GM19395 (cell line): ENCODE data around the gene JAZF1.
"Not testable (repeated sequence)": the region's sequence is repeated elsewhere in the genome, so short reads cannot be mapped to it uniquely, and the experiment has no call there.

Experiments
- ATAC-seq: cut with Tn5 transposase; IDR thresholded peaks from one replicate; pipeline ENCODE4 v1.9.1; 2021; ENCODE audit warnings: mild to moderate bottlenecking, moderate library complexity; ENCODE audit not compliant: unreplicated experiment

Gene JAZF1

DNA sequence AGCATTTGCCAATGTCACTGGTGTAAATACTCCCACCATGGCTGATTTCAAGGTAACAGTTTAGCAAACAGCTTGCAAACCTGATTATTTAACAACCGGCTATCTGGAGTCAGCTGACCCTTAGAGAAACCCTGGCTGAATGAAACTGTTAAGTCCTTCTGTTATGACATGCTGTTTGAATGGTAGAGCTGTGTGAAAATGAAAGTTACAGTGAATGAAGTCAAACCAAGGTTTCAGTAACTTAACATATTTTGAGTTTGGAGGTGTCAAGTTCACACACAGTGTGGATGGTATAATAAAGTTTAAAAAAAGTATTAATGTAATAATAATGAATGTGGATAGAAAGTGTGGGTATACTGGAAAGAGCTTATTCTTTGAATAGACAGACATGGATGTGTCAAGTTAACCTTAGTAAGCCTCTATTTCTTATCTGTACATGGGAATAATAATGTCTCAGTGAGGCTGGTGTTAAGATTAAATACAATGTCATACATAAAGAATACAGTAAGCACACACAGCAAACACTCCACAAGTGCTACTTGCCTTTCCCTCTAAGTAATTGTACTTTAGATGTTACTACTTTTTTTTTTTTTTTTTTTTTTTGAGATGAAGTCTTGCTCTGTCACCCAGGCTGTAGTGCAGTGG is 290.3 kb downstream of the JAZF1 start:
- peak; percentile 99 for ATAC-seq

- ATAC-seq: peak; percentile 5
These were observed 290.8 kb downstream of the JAZF1 start for GRCh38 chr7:27889800-27890199.

GRCh38 chr7:27888736-27889135 is 291.9 kb downstream of the JAZF1 start:
- no peak for ATAC-seq

DNA sequence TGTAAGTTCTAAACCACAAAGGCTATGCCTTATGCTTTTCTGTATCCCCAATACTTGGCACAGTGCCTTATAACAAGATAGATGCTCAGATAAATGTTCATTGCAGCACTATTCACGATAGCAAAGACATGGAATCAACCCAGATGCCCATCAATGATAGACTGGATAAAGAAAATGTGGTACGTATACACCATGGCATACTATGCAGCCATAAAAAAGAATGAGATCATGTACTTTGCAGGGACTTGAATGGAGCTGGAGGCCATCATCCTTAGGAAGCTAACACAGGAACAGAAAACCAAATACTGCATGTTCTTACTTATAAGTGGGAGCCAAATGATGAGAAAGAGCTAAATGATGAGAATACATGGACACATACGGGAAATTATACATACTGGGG is 293.9 kb downstream of the JAZF1 start:
- ATAC-seq: not testable (repeated sequence)

DNA sequence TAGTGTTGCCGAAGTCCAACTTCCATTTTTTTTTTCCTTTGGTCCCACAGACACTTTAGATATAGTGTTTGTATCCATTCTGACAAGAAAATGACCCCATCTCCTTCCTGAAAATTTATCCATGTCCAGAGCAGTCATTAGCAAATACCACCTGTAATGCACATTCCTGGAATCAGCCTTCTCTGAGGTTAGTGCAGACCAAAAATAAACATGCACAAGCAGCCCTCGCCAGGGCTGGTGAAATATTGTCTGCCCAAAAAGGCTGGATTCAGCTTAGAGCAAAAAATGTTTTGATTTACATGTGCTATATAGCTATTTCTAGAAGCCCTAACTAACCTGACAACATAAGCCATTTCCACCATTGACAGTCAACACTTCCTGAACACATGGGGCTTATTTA is 294.9 kb downstream of the JAZF1 start:
- no peak for ATAC-seq

DNA sequence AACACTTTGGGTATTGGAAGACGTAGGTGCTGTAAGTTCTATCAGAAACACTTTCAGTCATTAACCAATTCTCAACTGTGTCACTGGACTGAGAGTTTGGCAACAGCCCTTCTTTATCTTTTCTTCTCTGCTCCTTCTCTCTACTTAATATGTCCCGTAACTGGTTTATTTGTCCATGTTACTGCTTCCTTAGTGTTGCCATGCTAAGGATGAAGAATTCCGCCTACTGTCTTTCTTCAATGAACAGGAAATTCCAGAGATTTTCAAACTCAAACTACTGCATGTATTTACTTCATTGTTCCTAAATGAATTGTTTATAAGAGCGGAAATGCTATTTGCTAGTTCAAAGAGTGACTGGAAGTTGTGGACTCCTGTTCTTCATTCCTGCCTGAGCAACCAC is 296.9 kb downstream of the JAZF1 start:
- ATAC-seq: no peak

- no peak for ATAC-seq
These were observed 303.8 kb downstream of the JAZF1 start for GRCh38 chr7:27876756-27877155.

DNA sequence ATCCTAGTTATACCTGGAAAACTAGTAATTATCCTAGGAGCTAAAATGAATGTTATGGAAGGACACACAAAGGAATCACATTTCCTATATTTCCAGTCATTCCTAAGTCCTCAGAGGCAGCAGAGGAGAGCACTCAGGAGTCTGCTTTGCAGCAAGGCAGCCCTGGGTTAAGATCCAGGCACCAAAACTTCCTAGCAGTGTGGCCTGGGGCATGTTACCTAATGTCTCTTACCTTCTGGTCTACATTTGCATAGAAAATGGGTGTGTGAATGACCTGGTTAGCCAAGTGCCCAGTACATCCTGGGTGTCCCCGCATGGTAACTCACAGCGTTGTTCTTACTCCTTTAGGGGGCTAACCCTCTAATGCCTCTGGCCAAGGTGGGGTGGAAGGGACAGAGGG is 304.8 kb downstream of the JAZF1 start:
- ATAC-seq: no peak

GRCh38 chr7:27875061-27875460 is 305.5 kb downstream of the JAZF1 start:
- no peak for ATAC-seq

GRCh38 chr7:27873981-27874957 is 306.3 kb downstream of the JAZF1 start:
- ATAC-seq: no peak

DNA sequence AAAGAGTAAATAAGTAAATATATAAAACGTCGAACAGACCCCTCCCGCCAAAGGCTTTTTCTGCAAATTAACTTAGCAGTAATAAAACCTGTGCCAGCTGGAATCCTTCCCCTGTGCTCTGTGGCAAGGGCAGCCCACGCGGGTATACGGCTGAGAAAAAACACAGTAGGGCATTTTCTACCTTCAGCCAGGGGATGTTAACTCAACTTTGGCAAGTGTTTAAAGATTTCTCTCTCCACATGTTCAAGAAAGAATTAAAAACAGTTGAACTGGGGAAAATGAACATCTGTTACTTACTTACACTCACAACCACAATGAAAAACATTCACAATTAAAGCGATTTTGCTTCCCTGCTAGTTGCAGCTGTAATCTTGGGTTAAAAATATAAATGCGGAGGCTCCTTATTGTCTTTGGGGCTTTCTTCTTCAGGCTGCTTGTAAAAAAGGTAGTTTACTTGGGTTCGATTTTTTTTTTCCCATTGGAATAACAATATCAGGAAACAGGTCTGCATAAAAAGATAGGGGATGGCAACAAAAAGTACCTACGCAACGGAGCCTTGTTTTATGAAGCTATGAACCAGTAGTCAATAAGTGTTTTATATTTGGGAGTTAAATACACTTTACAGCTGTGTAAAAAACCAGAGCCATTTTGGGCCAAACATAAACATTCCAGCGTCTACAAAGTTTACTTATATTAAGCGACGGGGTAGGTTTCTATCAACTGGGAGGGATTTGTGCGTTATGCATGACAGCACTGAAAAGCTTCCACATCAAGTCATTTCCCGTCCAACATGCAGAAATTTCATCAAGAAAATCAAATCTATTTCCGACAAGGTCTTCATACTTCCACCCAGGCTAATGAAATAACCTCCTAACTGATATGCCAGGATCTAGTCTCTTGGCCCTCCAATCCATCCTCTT is 308.0 kb downstream of the JAZF1 start:
- no peak for ATAC-seq

GRCh38 chr7:27871866-27872265 is 308.7 kb downstream of the JAZF1 start:
- ATAC-seq: no peak

DNA sequence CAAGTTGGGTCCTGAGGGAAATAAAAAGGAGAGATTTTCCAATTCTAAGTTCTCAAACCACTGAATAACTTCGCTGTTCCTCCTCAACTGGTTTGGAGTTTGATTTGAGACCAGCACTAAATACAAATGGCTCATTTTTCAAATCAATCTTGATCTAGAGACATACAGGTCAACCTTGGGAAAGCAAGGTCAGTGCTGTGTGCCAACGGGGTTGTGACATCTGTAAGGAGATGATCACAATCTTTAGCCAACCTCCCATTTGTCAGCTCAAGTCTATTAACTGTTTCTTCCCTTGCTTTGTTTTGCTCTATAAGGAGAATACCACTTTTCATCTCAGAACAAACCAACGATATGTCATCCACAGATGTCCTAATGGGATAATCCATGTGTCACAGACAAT is 309.5 kb downstream of the JAZF1 start:
- no peak for ATAC-seq

DNA sequence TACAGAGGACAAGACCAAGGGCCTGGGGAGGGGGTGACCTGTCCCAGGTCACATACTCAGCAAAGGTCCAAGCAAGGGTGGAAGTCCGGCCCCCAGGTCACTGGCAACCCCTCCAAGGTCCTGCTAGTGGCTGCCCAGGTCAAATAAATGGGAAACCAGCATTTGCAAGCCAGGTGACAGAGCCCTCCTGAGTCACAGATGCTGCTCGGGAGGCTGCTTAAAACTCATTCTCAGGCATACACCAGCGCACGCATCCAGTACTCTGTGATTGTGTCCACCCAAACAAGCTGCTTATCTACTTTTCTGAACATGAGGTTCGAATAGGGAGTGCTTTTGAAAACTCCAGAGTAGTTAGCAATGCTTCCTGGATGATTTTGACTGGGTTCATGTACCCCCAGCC is 310.0 kb downstream of the JAZF1 start:
- ATAC-seq: no peak

- no peak for ATAC-seq
These were observed 311.5 kb downstream of the JAZF1 start for GRCh38 chr7:27869056-27869455.

GRCh38 chr7:27868131-27868550 is 312.5 kb downstream of the JAZF1 start:
- ATAC-seq: no peak

- ATAC-seq: no peak
These were observed 313.5 kb downstream of the JAZF1 start for GRCh38 chr7:27866828-27867672.

DNA sequence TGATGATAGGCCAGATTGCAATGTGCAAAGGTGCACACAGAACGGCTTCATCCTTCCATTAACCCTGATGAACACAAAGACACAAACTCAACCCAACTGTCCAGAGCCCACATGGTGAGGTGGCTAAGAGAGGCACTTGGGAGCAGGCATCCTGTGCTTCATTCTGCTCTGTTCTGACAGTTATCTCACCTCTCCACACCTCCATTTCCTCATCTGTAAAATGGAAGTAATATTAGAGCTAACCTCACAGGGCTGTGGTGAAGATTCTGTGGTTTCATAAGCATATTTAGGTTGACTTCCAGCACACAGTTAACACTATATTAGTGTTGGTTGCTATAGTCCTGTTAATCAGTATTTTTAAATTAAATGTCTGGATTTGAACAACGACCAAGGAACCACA is 314.3 kb downstream of the JAZF1 start:
- no peak for ATAC-seq

DNA sequence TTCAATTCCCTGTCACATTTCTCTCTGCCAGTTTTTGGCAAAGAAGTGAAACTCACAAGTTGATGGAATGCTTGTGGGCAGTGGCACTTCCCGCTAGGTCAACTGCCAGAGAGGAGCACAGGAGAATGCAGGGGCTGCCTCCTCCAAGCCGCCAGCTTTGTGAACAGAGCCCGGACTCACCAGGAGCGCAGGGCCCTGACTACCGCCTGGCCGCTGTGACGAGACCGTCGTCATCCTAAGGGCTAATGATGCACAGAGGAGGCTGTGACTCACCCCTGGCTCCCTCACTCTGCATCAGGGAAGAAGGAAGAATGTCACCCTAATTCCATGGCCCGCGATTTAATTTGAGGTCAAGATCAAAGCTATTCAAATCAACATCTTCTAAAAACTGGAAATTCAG is 316.7 kb downstream of the JAZF1 start:
- ATAC-seq: no peak

GRCh38 chr7:27861747-27862146 is 318.8 kb downstream of the JAZF1 start:
- no peak for ATAC-seq
